ENCODE data around the gene RNF2. TPM values are rescaled to one million over a fixed set of nuclear protein-coding genes. Genes with fewer than 3 reads are reported as not detected.

The RNF2 gene
- total and polyA plus RNA-seq, 8 donors: 15.8 to 46.2 (median 39.0) TPM

- peaks cover 0 to 27% of the 10 kb centered on the region in 2 donors for H3K9me3 ChIP-seq
- DNase-seq: no peak
- H3K27ac ChIP-seq: no peak overlapping the region
- no peaks in the 10 kb centered on the region for H3K27me3 ChIP-seq
- H3K36me3 ChIP-seq: peaks cover 0 to 2% of the 10 kb centered on the region in 2 donors
- H3K4me1 ChIP-seq: no peaks in the 10 kb centered on the region
- intact Hi-C loops (cut with DNase I): no loop called here
- H3K4me3 ChIP-seq: no peak overlapping the region
- ATAC-seq: no peak
- no peak for TF ChIP-seq CTCF (IDR thresholded peaks at IDR 0.05)
Observed at GRCh38 chr1:185112356-185112755, 67.0 kb downstream of the RNF2 start.

GRCh38 chr1:185129708-185130107, 84.3 kb downstream of the RNF2 start:
- peaks cover 0 to 83% of the 10 kb centered on the region in 2 donors for H3K36me3 ChIP-seq
- H3K4me1 ChIP-seq: no peaks in the 10 kb centered on the region
- TF ChIP-seq CTCF (IDR thresholded peaks at IDR 0.05): no peak
- peaks cover 0 to 5% of the 10 kb centered on the region in 2 donors for H3K9me3 ChIP-seq
- H3K27ac ChIP-seq: no peak overlapping the region
- no peak for DNase-seq
- no peaks in the 10 kb centered on the region for H3K27me3 ChIP-seq
- intact Hi-C loops (cut with DNase I): no loop called here
- peak; percentile 71 for ATAC-seq
- H3K4me3 ChIP-seq: no peak overlapping the region

- peaks cover 0 to 5% of the 10 kb centered on the region in 2 donors for H3K9me3 ChIP-seq
- H3K27ac ChIP-seq: no peak overlapping the region
- no peak for TF ChIP-seq CTCF (IDR thresholded peaks at IDR 0.05)
- H3K4me1 ChIP-seq: no peaks in the 10 kb centered on the region
- no peak overlapping the region for H3K4me3 ChIP-seq
- intact Hi-C loops (cut with DNase I): no loop called here
- no peaks in the 10 kb centered on the region for H3K27me3 ChIP-seq
- H3K36me3 ChIP-seq: peaks cover 0 to 81% of the 10 kb centered on the region in 2 donors
- no peak for ATAC-seq
- no peak for DNase-seq
Observed at GRCh38 chr1:185132534-185132933, 87.2 kb downstream of the RNF2 start.

- intact Hi-C loops (cut with DNase I): no loop called here
- H3K27me3 ChIP-seq: no peaks in the 10 kb centered on the region
- no peak overlapping the region for H3K27ac ChIP-seq
- H3K4me1 ChIP-seq: no peaks in the 10 kb centered on the region
- TF ChIP-seq CTCF (IDR thresholded peaks at IDR 0.05): no peak
- no peak overlapping the region for H3K4me3 ChIP-seq
- DNase-seq (no peak), ATAC-seq (no peak)
- H3K9me3 ChIP-seq: no peaks in the 10 kb centered on the region
- peaks cover 0 to 86% of the 10 kb centered on the region in 2 donors for H3K36me3 ChIP-seq
Observed at GRCh38 chr1:185137896-185138545, 92.7 kb downstream of the RNF2 start.

GRCh38 chr1:185139246-185139645, 93.9 kb downstream of the RNF2 start:
- Histone ChIP-seq H3K4me1 (no peaks in the 10 kb centered on the region), H3K27ac (no peak overlapping the region), H3K9me3 (no peaks in the 10 kb centered on the region), H3K27me3 (no peaks in the 10 kb centered on the region), H3K36me3 (peaks cover 0 to 88% of the 10 kb centered on the region in 2 donors), H3K4me3 (no peak overlapping the region)
- intact Hi-C loops (cut with DNase I): no loop called here
- no peak for TF ChIP-seq CTCF (IDR thresholded peaks at IDR 0.05)
- DNase-seq (no peak), ATAC-seq (no peak)
